H9 (cell line): ENCODE measurements around the gene RIT2. TPM values are rescaled to one million over a fixed set of nuclear protein-coding genes. Genes with fewer than 3 reads are reported as not detected.

Source experiments
- DNase-seq: peaks from one replicate; pipeline ENCODE4 v3.0.0-alpha.2; 2017
- H2AFZ ChIP-seq: one replicate; pipeline ENCODE4 v1.6.1; 2013; ENCODE audit warnings: mild to moderate bottlenecking, low read length, control low read depth, moderate library complexity
- H2AK5ac ChIP-seq: 2 replicates; pipeline ENCODE4 v1.6.1; 2013; ENCODE audit warnings: low read length, control low read depth, mixed read lengths; ENCODE audit not compliant: insufficient read length
- H2BK120ac ChIP-seq: one replicate; pipeline ENCODE4 v1.6.1; 2013; ENCODE audit warnings: low read depth, mild to moderate bottlenecking, low read length, control low read depth, inconsistent platforms; ENCODE audit not compliant: poor library complexity, severe bottlenecking
- H2BK12ac ChIP-seq: 2 replicates; pipeline ENCODE4 v1.6.1; 2013; ENCODE audit warnings: low read length, control low read depth, mixed read lengths, low read depth; ENCODE audit not compliant: insufficient read length
- H2BK15ac ChIP-seq: 2 replicates; pipeline ENCODE4 v1.6.1; 2013; ENCODE audit warnings: low read depth, low read length, control low read depth
- H2BK20ac ChIP-seq: one replicate; pipeline ENCODE4 v1.6.1; 2013; ENCODE audit warnings: low read depth, mild to moderate bottlenecking, low read length, control low read depth, inconsistent platforms; ENCODE audit not compliant: poor library complexity, severe bottlenecking
- H2BK5ac ChIP-seq: 2 replicates; pipeline ENCODE4 v1.6.1; 2013; ENCODE audit warnings: low read length, control low read depth, mixed read lengths; ENCODE audit not compliant: insufficient read length
- H3K14ac ChIP-seq: 2 replicates; pipeline ENCODE4 v1.6.1; 2013; ENCODE audit warnings: low read length, control low read depth; ENCODE audit not compliant: insufficient read depth
- H3K18ac ChIP-seq: 2 replicates; pipeline ENCODE4 v1.6.1; 2013; ENCODE audit warnings: low read depth, mild to moderate bottlenecking, mixed read lengths, low read length, control low read depth; ENCODE audit not compliant: insufficient read length
- H3K23ac ChIP-seq: 2 replicates; pipeline ENCODE4 v1.6.1; 2013; ENCODE audit warnings: low read length, control low read depth, mixed read lengths, low read depth; ENCODE audit not compliant: insufficient read length
- H3K23me2 ChIP-seq: 2 replicates; pipeline ENCODE4 v1.6.1; 2013; ENCODE audit warnings: low read depth, mild to moderate bottlenecking, mixed read lengths, low read length, control low read depth; ENCODE audit not compliant: insufficient read length, poor library complexity, severe bottlenecking
- H3K27ac ChIP-seq: 2 replicates; pipeline ENCODE4 v1.5.1; 2013; ENCODE audit warnings: low read length, control low read depth, mixed read lengths, low read depth; ENCODE audit not compliant: insufficient read length
- H3K27me3 ChIP-seq: 2 replicates; pipeline ENCODE4 v1.6.1; 2013; ENCODE audit warnings: low read length, control low read depth, inconsistent platforms; ENCODE audit not compliant: insufficient read depth
- H3K4ac ChIP-seq: 2 replicates; pipeline ENCODE4 v1.6.1; 2013; ENCODE audit warnings: low read depth, mild to moderate bottlenecking, control low read depth, inconsistent platforms, low read length, moderate library complexity
- H3K4me1 ChIP-seq: 2 replicates; pipeline ENCODE4 v1.6.1; 2013; ENCODE audit warnings: low read length, control low read depth, inconsistent platforms; ENCODE audit not compliant: insufficient read depth
- H3K4me2 ChIP-seq: 2 replicates; pipeline ENCODE4 v1.6.1; 2013; ENCODE audit warnings: low read length, control low read depth, mixed read lengths; ENCODE audit not compliant: insufficient read length, insufficient read depth
- H3K56ac ChIP-seq: 2 replicates; pipeline ENCODE4 v1.6.1; 2013; ENCODE audit warnings: low read depth, mild to moderate bottlenecking, mixed read lengths, low read length, control low read depth; ENCODE audit not compliant: insufficient read length
- H3K79me1 ChIP-seq: 2 replicates; pipeline ENCODE4 v1.6.1; 2013; ENCODE audit warnings: low read depth, mild to moderate bottlenecking, moderate library complexity, low read length, control low read depth, inconsistent platforms; ENCODE audit not compliant: insufficient read depth, poor library complexity, severe bottlenecking
- H3K79me2 ChIP-seq: 2 replicates; pipeline ENCODE4 v1.6.1; 2013; ENCODE audit warnings: low read length, control low read depth, inconsistent platforms; ENCODE audit not compliant: insufficient read depth
- H3K9ac ChIP-seq: 2 replicates; pipeline ENCODE4 v1.6.1; 2013; ENCODE audit warnings: low read length, control low read depth, mixed read lengths; ENCODE audit not compliant: insufficient read length; ENCODE audit errors: extremely low read depth
- H3K9me3 ChIP-seq: one replicate; pipeline ENCODE4 v1.6.1; 2013; ENCODE audit warnings: low read depth, low read length, inconsistent platforms; ENCODE audit not compliant: control insufficient read depth
- H3T11ph ChIP-seq: one replicate; pipeline ENCODE4 v1.6.1; 2013; ENCODE audit warnings: mild to moderate bottlenecking, low read length, control low read depth, inconsistent platforms
- H4K20me1 ChIP-seq: one replicate; pipeline ENCODE4 v1.6.1; 2013; ENCODE audit not compliant: control insufficient read depth, insufficient read length, insufficient read depth
- H4K5ac ChIP-seq: 2 replicates; pipeline ENCODE4 v1.6.1; 2013; ENCODE audit warnings: low read depth, mild to moderate bottlenecking, mixed read lengths, low read length, control low read depth; ENCODE audit not compliant: insufficient read length
- H4K8ac ChIP-seq: replicated peaks from 2 replicates; pipeline ENCODE4 v1.6.1; 2013; ENCODE audit warnings: low read length, control low read depth, mixed read lengths, low read depth; ENCODE audit not compliant: insufficient read length
- H4K91ac ChIP-seq: 2 replicates; pipeline ENCODE4 v1.6.1; 2013; ENCODE audit warnings: low read depth, mild to moderate bottlenecking, moderate library complexity, mixed read lengths, low read length, control low read depth; ENCODE audit not compliant: insufficient read length
- H3K27ac Mint-ChIP-seq, 3 experiments: 2 replicates in 2 of 3; 3 replicates in 1 of 3; pipeline ENCODE4 v1.8.0; 2020 to 2021; ENCODE audit warnings: mixed read lengths in 3 of 3, mild to moderate bottlenecking in 1 of 3, moderate library complexity in 1 of 3
- H3K27me3 Mint-ChIP-seq: 2 replicates; pipeline ENCODE4 v1.8.0; 2021; ENCODE audit warnings: low read depth, mild to moderate bottlenecking, moderate library complexity, mixed read lengths
- H3K36me3 Mint-ChIP-seq, 3 experiments: 2 replicates in 2 of 3; 3 replicates in 1 of 3; pipeline ENCODE4 v1.8.0; 2020 to 2021; ENCODE audit warnings: low read depth in 3 of 3, mixed read lengths in 3 of 3; ENCODE audit not compliant: insufficient read depth in 1 of 3
- H3K4me1 Mint-ChIP-seq, 2 experiments: 2 replicates each; pipeline ENCODE4 v1.8.0; 2020; ENCODE audit warnings: mixed read lengths in 2 of 2
- H3K4me3 Mint-ChIP-seq, 2 experiments: 2 replicates in 1 of 2; 3 replicates in 1 of 2; pipeline ENCODE4 v1.8.0; 2020 to 2021; ENCODE audit warnings: mild to moderate bottlenecking in 2 of 2, mixed read lengths in 2 of 2, moderate library complexity in 1 of 2
- H3K9me3 Mint-ChIP-seq, 2 experiments: 2 replicates in 1 of 2; 3 replicates in 1 of 2; pipeline ENCODE4 v1.8.0; 2020; ENCODE audit warnings: mild to moderate bottlenecking in 2 of 2, mixed read lengths in 2 of 2, moderate library complexity in 1 of 2
- WGBS: extraction: QIAGEN DNeasy Blood & Tissue Kit; methylation state at CpG from one replicate; pipeline ENCODE4 v1.1.7; 2013; ENCODE audit warnings: missing lambda C conversion rate, low lambda C conversion rate, mixed read lengths; ENCODE audit not compliant: insufficient read length; ENCODE audit errors: extremely low coverage; 5-methylcytosine and 5-hydroxymethylcytosine counted together
- total RNA-seq: library from RNA; stranded (reverse); gene quantifications from 2 replicates; pipeline ENCODE4 v1.2.1, GENCODE V29; 2021
- TF ChIP-seq, protein P1 (sequence below): fragments of 200-600 bp; sonication (generic); conservative IDR thresholded peaks from 3 replicates; pipeline ENCODE4 v1.8.0; 2021; ENCODE audit warnings: antibody characterized with exemption, mild to moderate bottlenecking

The RIT2 gene
- total RNA-seq, 1 experiment from 2014 or later, result 1.2 TPM

DNA sequence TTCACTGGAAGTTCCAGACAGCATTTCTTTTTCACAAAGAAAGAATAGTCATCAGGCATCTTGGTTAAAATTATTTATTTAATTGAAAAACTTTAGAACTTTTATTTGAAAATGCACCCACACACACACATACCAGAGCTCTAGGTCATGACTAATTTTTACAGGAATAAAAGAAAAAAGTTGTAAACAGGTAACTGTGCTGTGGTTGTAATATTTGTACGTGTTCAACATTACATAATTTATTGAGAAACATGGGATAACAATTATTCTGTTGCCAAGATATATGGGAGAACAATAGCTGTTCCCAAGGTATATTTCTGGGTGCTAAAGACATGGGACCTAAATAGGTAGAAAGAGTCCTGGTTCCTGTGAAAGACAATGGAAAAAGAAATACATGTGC, 104.9 kb downstream of the RIT2 start:
- no peak overlapping the region for H3K4me2 ChIP-seq
- H3K79me2 ChIP-seq, result no peaks in the 10 kb centered on the region
- H3K27ac ChIP-seq, result no peak overlapping the region
- no peak overlapping the region for H2BK12ac ChIP-seq
- WGBS, result no CpG with 5 or more reads among the region's 1 CpG
- H3K27me3 Mint-ChIP-seq, result no peaks in the 10 kb centered on the region
- H3K23me2 ChIP-seq, result no peaks in the 10 kb centered on the region
- H3K18ac ChIP-seq, result no peak overlapping the region
- H3K4ac ChIP-seq, result no peak overlapping the region
- no peaks in the 10 kb centered on the region for H3K79me1 ChIP-seq
- no peak overlapping the region for H2AFZ ChIP-seq
- H3K56ac ChIP-seq, result no peak overlapping the region
- H3K9ac ChIP-seq, result no peak overlapping the region
- H3K4me3 Mint-ChIP-seq, result no peak overlapping the region
- no peak overlapping the region for H3K27ac Mint-ChIP-seq
- no peak overlapping the region for H4K91ac ChIP-seq
- no peaks in the 10 kb centered on the region for H3K9me3 Mint-ChIP-seq
- no peak overlapping the region for H3T11ph ChIP-seq
- TF ChIP-seq, protein P1, sequence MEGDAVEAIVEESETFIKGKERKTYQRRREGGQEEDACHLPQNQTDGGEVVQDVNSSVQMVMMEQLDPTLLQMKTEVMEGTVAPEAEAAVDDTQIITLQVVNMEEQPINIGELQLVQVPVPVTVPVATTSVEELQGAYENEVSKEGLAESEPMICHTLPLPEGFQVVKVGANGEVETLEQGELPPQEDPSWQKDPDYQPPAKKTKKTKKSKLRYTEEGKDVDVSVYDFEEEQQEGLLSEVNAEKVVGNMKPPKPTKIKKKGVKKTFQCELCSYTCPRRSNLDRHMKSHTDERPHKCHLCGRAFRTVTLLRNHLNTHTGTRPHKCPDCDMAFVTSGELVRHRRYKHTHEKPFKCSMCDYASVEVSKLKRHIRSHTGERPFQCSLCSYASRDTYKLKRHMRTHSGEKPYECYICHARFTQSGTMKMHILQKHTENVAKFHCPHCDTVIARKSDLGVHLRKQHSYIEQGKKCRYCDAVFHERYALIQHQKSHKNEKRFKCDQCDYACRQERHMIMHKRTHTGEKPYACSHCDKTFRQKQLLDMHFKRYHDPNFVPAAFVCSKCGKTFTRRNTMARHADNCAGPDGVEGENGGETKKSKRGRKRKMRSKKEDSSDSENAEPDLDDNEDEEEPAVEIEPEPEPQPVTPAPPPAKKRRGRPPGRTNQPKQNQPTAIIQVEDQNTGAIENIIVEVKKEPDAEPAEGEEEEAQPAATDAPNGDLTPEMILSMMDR, result no peak
- H3K36me3 Mint-ChIP-seq, result no peaks in the 10 kb centered on the region
- H3K4me1 ChIP-seq, result peaks cover 2% of the 10 kb centered on the region; the same call in 1 of the 2 replicates
- H4K5ac ChIP-seq, result no peak overlapping the region
- H3K14ac ChIP-seq, result no peak overlapping the region
- H2AK5ac ChIP-seq, result no peak overlapping the region
- H3K27me3 ChIP-seq, result no peaks in the 10 kb centered on the region
- no peaks in the 10 kb centered on the region for H4K20me1 ChIP-seq
- no peak overlapping the region for H2BK15ac ChIP-seq
- no peak overlapping the region for H2BK5ac ChIP-seq
- no peak overlapping the region for H3K23ac ChIP-seq
- no peak overlapping the region for H4K8ac ChIP-seq
- H3K9me3 ChIP-seq, result no peaks in the 10 kb centered on the region
- H3K4me1 Mint-ChIP-seq, result peaks cover 17 to 20% of the 10 kb centered on the region in 2 experiments
- H2BK20ac ChIP-seq, result no peak overlapping the region
- no peak overlapping the region for H2BK120ac ChIP-seq
- DNase-seq, result no peak
